ENCODE data around the gene ENTR1.
A peak's percentile ranks its signal among the peaks of the same experiment; 100 is the strongest.
"Not testable (repeated sequence)": the region's sequence is repeated elsewhere in the genome, so short reads cannot be mapped to it uniquely, and the experiment has no call there.

ENTR1 gene

GRCh38 chr9:136419092-136419420, 8.6 kb upstream of the ENTR1 start:
- DNase-seq (ENCODE audit: low read depth in 2 of 2) = no peak

- no peak for DNase-seq (ENCODE audit: low read depth in 2 of 2)
Measured at GRCh38 chr9:136418182-136419091, 8.0 kb upstream of the ENTR1 start.

- no peak for DNase-seq (ENCODE audit: low read depth in 2 of 2)
Measured at GRCh38 chr9:136416914-136417313, 6.5 kb upstream of the ENTR1 start.

GRCh38 chr9:136416427-136416826, 6.0 kb upstream of the ENTR1 start:
- no peak for DNase-seq (ENCODE audit: low read depth in 2 of 2)

GRCh38 chr9:136412962-136413361, 2.5 kb upstream of the ENTR1 start:
- DNase-seq (ENCODE audit: low read depth in 2 of 2) = no peak

- no peak for DNase-seq (ENCODE audit: low read depth in 2 of 2)
Measured at GRCh38 chr9:136411378-136411777, 964 bp upstream of the ENTR1 start.

GRCh38 chr9:136409557-136410455, 608 bp downstream of the ENTR1 start:
- DNase-seq (ENCODE audit: low read depth in 2 of 2) = peak in 1 of 2 donors; percentile 30

- DNase-seq (ENCODE audit: low read depth in 2 of 2) = no peak
Measured at GRCh38 chr9:136407911-136408310, 2.5 kb downstream of the ENTR1 start.

- DNase-seq (ENCODE audit: low read depth in 2 of 2) = not testable (repeated sequence)
Measured at GRCh38 chr9:136407061-136407460, 3.4 kb downstream of the ENTR1 start.

GRCh38 chr9:136405904-136406303, 4.5 kb downstream of the ENTR1 start:
- not testable (repeated sequence) for DNase-seq (ENCODE audit: low read depth in 2 of 2)

- DNase-seq (ENCODE audit: low read depth in 2 of 2) = no peak
Measured at GRCh38 chr9:136405481-136405880, 4.9 kb downstream of the ENTR1 start.

- DNase-seq (ENCODE audit: low read depth in 2 of 2) = no peak
Measured at GRCh38 chr9:136404801-136405136, 5.6 kb downstream of the ENTR1 start.

GRCh38 chr9:136403915-136404800, 6.3 kb downstream of the ENTR1 start:
- no peak for DNase-seq (ENCODE audit: low read depth in 2 of 2)

GRCh38 chr9:136403538-136403914, 6.9 kb downstream of the ENTR1 start:
- peak; percentile 53 to 57 for DNase-seq (ENCODE audit: low read depth in 2 of 2)

- no peak for DNase-seq (ENCODE audit: low read depth in 2 of 2)
Measured at GRCh38 chr9:136402067-136402466, 8.3 kb downstream of the ENTR1 start.

GRCh38 chr9:136401173-136401922, 9.1 kb downstream of the ENTR1 start:
- DNase-seq (ENCODE audit: low read depth in 2 of 2) = no peak

- DNase-seq (ENCODE audit: low read depth in 2 of 2) = peak; percentile 80 to 84
Measured at GRCh38 chr9:136400038-136400834, 10.2 kb downstream of the ENTR1 start, which contains the start of gene SNAPC4. Gene SNAPC4, minus strand, starts transcription at chr9:136400170. Its CDS starts 1,742 bp downstream, at chr9:136398428.

- DNase-seq (ENCODE audit: low read depth in 2 of 2) = no peak
Measured at GRCh38 chr9:136399176-136400037, 11.0 kb downstream of the ENTR1 start.

- no peak for DNase-seq (ENCODE audit: low read depth in 2 of 2)
Measured at GRCh38 chr9:136398286-136398685, 12.1 kb downstream of the ENTR1 start.
